DND-41 (cell line): Measurements from ENCODE around the gene ACP4.

ENCODE experiments used
- ATAC-seq: fragments of 200-7000 bp; cut with Tn5 transposase; 3 replicates; pipeline ENCODE4 v1.9.1; 2021; ENCODE audit warnings: low read depth; ENCODE audit not compliant: insufficient read depth
- DNase-seq: peaks from one replicate; pipeline ENCODE4 v3.0.0-alpha.2; 2020
- H2AFZ ChIP-seq: 2 replicates; pipeline ENCODE4 v1.6.0; 2012; ENCODE audit warnings: low read depth, low read length
- H3K27ac ChIP-seq: 2 replicates; pipeline ENCODE4 v1.5.1; 2012; ENCODE audit warnings: low read length, inconsistent platforms
- H3K27me3 ChIP-seq: fragments of 200-600 bp; sonication (generic); 2 replicates; pipeline ENCODE4 v1.6.0; 2012; ENCODE audit warnings: low read length, mild to moderate bottlenecking, inconsistent platforms; ENCODE audit not compliant: insufficient read depth, poor library complexity
- H3K36me3 ChIP-seq: 2 replicates; pipeline ENCODE4 v1.5.1; 2012; ENCODE audit warnings: low read length, inconsistent platforms; ENCODE audit not compliant: insufficient read depth
- H3K4me1 ChIP-seq: 2 replicates; pipeline ENCODE4 v1.5.1; 2012; ENCODE audit warnings: mild to moderate bottlenecking, low read length; ENCODE audit not compliant: insufficient read depth
- H3K4me2 ChIP-seq: 2 replicates; pipeline ENCODE4 v1.6.0; 2012; ENCODE audit warnings: mild to moderate bottlenecking, moderate library complexity, low read length, inconsistent platforms; ENCODE audit not compliant: insufficient read depth
- H3K4me3 ChIP-seq, 2 experiments: fragments of 200-600 bp in 1 of 2; shearing (Covaris generic) in 1 of 2; 2 replicates each; pipeline ENCODE4 v1.5.1; 2012 to 2016; ENCODE audit warnings: inconsistent platforms in 2 of 2, low read length in 2 of 2, mild to moderate bottlenecking in 2 of 2, low read depth in 1 of 2, moderate library complexity in 1 of 2
- H3K79me2 ChIP-seq: 2 replicates; pipeline ENCODE4 v1.6.0; 2012; ENCODE audit warnings: low read length, inconsistent platforms; ENCODE audit not compliant: insufficient read depth
- H3K9ac ChIP-seq: 2 replicates; pipeline ENCODE4 v1.6.0; 2012; ENCODE audit warnings: low read depth, mild to moderate bottlenecking, inconsistent platforms, low read length, moderate library complexity
- H3K9me3 ChIP-seq: 2 replicates; pipeline ENCODE4 v1.5.1; 2012; ENCODE audit warnings: low read length, moderate library complexity, mild to moderate bottlenecking, inconsistent platforms; ENCODE audit not compliant: insufficient read depth, severe bottlenecking
- H4K20me1 ChIP-seq: 2 replicates; pipeline ENCODE4 v1.6.0; 2012; ENCODE audit warnings: low read length; ENCODE audit not compliant: insufficient read depth
- CTCF ChIP-seq: IDR thresholded peaks from 2 replicates; pipeline ENCODE4 v1.5.1; 2012; ENCODE audit warnings: borderline replicate concordance, low read length, moderate library complexity, mild to moderate bottlenecking; ENCODE audit not compliant: poor library complexity, severe bottlenecking; ENCODE audit errors: extremely low read depth
- EZH2 ChIP-seq: IDR thresholded peaks from 3 replicates; pipeline ENCODE4 v1.6.1; 2012; ENCODE audit warnings: borderline replicate concordance, low read depth, mild to moderate bottlenecking, moderate library complexity, low read length, inconsistent platforms; ENCODE audit not compliant: severe bottlenecking

Gene ACP4

DNA sequence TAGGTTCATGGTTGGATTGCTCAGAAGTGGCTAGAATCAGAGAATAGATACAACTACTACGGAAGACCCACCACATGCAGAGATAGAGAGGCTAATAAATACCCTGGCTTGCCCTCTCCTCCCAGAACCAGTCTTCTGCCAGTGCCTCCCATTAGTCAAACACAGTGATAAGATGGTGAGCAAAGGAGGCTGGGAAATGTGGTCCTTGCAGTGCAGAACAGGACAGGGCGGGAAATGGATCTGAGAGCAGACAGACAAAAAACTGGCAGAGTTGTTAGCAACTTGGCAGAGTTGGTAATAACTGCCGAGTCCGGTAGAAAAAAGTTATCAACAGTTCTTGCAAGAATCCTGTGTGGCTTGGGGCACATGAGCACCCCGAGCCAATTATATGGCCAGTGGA, 24.7 kb downstream of the ACP4 start:
- no peaks in the 10 kb centered on the region for H4K20me1 ChIP-seq
- no peak overlapping the region for H3K4me2 ChIP-seq
- no peaks in the 10 kb centered on the region for H3K9me3 ChIP-seq
- ATAC-seq (no peak), DNase-seq (no peak)
- H3K27me3 ChIP-seq = peaks cover 3% of the 10 kb centered on the region
- H3K9ac ChIP-seq = no peak overlapping the region
- no peak overlapping the region for H2AFZ ChIP-seq
- H3K79me2 ChIP-seq = no peaks in the 10 kb centered on the region
- H3K4me1 ChIP-seq = no peaks in the 10 kb centered on the region
- TF ChIP-seq CTCF = no peak
- no peak for TF ChIP-seq EZH2
- H3K36me3 ChIP-seq = no peaks in the 10 kb centered on the region
- H3K4me3 ChIP-seq = no peak overlapping the region
- no peak overlapping the region for H3K27ac ChIP-seq

- Histone ChIP-seq H2AFZ (no peak overlapping the region), H3K27ac (no peak overlapping the region), H3K9ac (no peak overlapping the region), H3K4me3 (no peak overlapping the region), H3K4me1 (peaks cover 1% of the 10 kb centered on the region; the same call in 1 of the 2 replicates), H3K9me3 (no peaks in the 10 kb centered on the region), H4K20me1 (no peaks in the 10 kb centered on the region), H3K79me2 (no peaks in the 10 kb centered on the region), H3K36me3 (no peaks in the 10 kb centered on the region), H3K4me2 (no peak overlapping the region), H3K27me3 (peaks cover 7% of the 10 kb centered on the region)
- TF ChIP-seq EZH2 = no peak
- no peak for TF ChIP-seq CTCF
- DNase-seq (no peak), ATAC-seq (no peak)
Observed at GRCh38 chr19:50815439-50815838, 25.2 kb downstream of the ACP4 start.

DNA sequence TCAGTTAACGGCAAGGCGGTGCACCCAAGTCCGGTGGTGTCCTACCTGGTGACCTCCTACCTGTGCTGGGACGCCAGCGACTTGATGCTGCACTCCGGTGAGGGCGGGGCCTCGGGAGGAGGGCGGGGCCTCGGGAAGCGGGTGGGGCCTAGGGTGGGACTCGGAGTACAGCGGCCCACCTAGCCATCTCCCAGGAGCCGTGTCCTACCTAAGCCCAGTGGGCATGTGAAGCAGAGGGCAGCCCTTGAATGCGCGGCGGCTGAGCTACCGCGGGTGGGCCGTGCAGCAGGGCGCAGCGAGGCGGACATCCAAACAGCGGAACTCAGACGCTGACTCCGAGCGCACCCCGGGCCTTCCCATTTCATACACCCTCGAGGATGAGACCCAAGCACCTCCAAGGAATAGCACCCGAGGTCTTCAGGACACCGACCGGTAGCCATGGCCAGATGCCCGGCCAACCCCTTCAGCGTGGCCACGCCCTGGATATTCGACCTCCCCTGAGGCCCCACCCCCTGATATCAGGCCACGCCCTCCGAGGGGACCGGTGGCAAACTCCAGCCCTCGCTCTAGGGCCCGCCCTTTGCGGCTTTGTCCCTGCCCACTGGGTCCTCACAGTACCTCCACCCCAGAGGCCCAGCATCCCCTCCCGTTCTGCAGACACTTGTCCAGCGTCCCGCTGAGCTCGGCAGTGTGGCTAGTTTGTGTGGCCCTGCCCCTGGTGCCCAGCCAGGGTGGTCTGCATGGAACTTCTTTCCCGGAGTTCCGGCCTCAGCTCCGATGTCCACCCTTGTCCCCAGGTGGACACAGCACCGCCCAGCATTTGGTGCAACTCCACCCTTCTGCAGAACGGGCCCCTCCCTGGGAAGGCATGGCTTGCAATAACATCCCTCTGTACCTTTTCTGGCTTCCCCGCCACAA, 28.0 kb downstream of the ACP4 start:
- H2AFZ ChIP-seq = no peak overlapping the region
- H3K27ac ChIP-seq = no peak overlapping the region
- H3K9me3 ChIP-seq = no peaks in the 10 kb centered on the region
- H4K20me1 ChIP-seq = no peaks in the 10 kb centered on the region
- H3K4me2 ChIP-seq = no peak overlapping the region
- DNase-seq (no peak), ATAC-seq (no peak)
- no peaks in the 10 kb centered on the region for H3K79me2 ChIP-seq
- H3K4me1 ChIP-seq = peaks cover 7% of the 10 kb centered on the region
- TF ChIP-seq EZH2 = no peak
- TF ChIP-seq CTCF = no peak
- H3K9ac ChIP-seq = no peak overlapping the region
- H3K27me3 ChIP-seq = peaks cover 18% of the 10 kb centered on the region
- H3K36me3 ChIP-seq = no peaks in the 10 kb centered on the region
- H3K4me3 ChIP-seq = no peak overlapping the region
